AG10803 (cell line): ENCODE results near the gene H1-8.

ENCODE experiments used
- DNase-seq: peaks from one replicate; pipeline ENCODE4 v3.0.0; 2010; ENCODE audit warnings: low read depth
- H3K4me3 ChIP-seq: 2 replicates; pipeline ENCODE4 v1.5.1; 2011; ENCODE audit warnings: mild to moderate bottlenecking, low read length, control low read depth
- CTCF ChIP-seq: conservative IDR thresholded peaks from 2 replicates; pipeline ENCODE4 v1.5.1; 2011; ENCODE audit warnings: mild to moderate bottlenecking, low read length, control low read depth, inconsistent platforms

The H1-8 gene

GRCh38 chr3:129562803-129563202 lies 19.8 kb downstream of the H1-8 start:
- TF ChIP-seq CTCF = no peak
- no peak for DNase-seq
- no peak overlapping the region for H3K4me3 ChIP-seq

- no peak for TF ChIP-seq CTCF
- no peak overlapping the region for H3K4me3 ChIP-seq
- no peak for DNase-seq
These were observed 20.4 kb downstream of the H1-8 start for GRCh38 chr3:129563332-129563731.

- no peak overlapping the region for H3K4me3 ChIP-seq
- DNase-seq = no peak
- TF ChIP-seq CTCF = no peak
These were observed 21.0 kb downstream of the H1-8 start for GRCh38 chr3:129563850-129564535.

- TF ChIP-seq CTCF = no peak
- no peak overlapping the region for H3K4me3 ChIP-seq
- no peak for DNase-seq
These were observed 22.1 kb downstream of the H1-8 start for GRCh38 chr3:129564981-129565644.

- H3K4me3 ChIP-seq = no peak overlapping the region
- no peak for DNase-seq
- no peak for TF ChIP-seq CTCF
These were observed 22.9 kb downstream of the H1-8 start for GRCh38 chr3:129565902-129566301.

GRCh38 chr3:129567176-129567705 lies 24.3 kb downstream of the H1-8 start:
- no peak overlapping the region for H3K4me3 ChIP-seq
- TF ChIP-seq CTCF = no peak
- DNase-seq = peak; percentile 47

GRCh38 chr3:129567939-129568338 lies 25.0 kb downstream of the H1-8 start:
- no peak for TF ChIP-seq CTCF
- no peak for DNase-seq
- H3K4me3 ChIP-seq = no peak overlapping the region
